ENCODE measurements around the gene DGKD. TPM values are rescaled to one million over a fixed set of nuclear protein-coding genes. Genes with fewer than 3 reads are reported as not detected.

Gene DGKD
- total and polyA plus RNA-seq, 10 of the 15 experiments (the other 5 are each of a cell fraction or from before 2014, with no cell fraction given) = 2.7 to 81.9 (median 27.0) TPM

DNA sequence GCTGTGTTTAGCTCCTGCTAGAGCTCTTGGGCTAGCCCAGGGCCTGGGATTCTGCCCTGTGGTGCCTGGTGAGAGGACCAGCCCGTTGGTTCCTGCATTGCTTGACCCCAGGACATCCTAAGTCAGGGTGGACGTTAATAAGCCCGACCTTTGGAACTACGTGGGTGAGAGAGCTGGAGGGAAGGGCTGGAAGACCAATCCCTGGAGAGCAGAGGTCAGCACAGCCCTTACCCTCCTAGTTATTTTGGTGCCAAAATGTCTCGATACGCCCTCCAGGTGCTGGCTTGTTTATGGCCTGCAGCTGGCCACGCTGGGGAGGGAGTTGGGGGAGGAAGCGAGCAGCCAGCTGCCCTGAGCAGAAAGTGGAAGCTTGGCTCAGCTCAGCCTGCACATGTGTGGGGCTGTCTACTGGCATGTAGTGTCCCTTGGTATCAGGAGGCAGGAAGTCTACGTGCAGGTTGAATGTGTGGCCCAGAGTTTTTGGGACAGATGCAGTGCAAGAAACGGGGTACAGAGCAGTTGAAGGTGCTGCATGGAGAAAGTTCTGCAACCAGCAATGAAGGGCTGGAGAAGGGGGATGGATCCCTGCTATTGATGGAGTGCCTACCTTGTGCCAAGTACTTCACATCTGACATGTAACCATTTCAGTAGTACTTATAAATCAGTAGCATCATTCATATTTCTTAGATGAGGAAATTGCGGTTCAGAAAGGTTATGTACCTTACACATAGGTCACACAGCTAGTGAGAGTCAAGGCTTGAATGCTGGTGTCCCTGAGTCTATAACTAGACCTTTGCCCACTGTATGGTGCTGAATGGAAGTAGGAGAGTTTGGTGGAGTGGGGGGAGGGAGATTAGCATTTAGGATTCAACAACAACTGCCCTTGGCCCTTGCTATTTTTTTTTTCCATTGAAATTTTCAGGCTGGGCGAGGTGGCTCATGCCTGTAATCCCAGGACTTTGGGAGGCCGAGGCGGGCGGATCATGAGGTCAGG, 5.0 kb upstream of the DGKD start:
- H3K36me3 ChIP-seq (ENCODE audit: control insufficient read depth in 2 of 2, insufficient read depth in 2 of 2, low read length in 1 of 2) = no peaks in the 10 kb centered on the region
- DNase-seq (ENCODE audit: low read depth, low spot score) (no peak), FAIRE-seq (peak; percentile 41), ATAC-seq (peak; percentile 68)
- H3K27ac ChIP-seq (ENCODE audit: control insufficient read depth, insufficient read depth) = no peak overlapping the region
- in situ Hi-C loops (cut with MboI) = no loop called here
- CTCF ChIA-PET = interaction anchor here (0.6 kb wide), 2 partner anchors 12 to 14 kb away, joined by 3 read pairs; no protein-coding TSS in a partner anchor
- TF ChIP-seq TCF12 (IDR thresholded peaks at IDR 0.05; ENCODE audit: low read depth, low read length) (peak; percentile 95), TCF3 (IDR thresholded peaks at IDR 0.05; ENCODE audit: borderline replicate concordance, insufficient read depth, low read depth, low read length) (peak; percentile 83), SMAD5 (IDR thresholded peaks at IDR 0.05; ENCODE audit: low read depth) (no peak), TBL1XR1 (IDR thresholded peaks at IDR 0.05; ENCODE audit: low read depth, low read length) (no peak), ETV6 (conservative IDR thresholded peaks at IDR 0.05 in 1 of 2, IDR thresholded peaks at IDR 0.05 in 1 of 2; ENCODE audit: borderline replicate concordance in 1 of 2, low read depth in 1 of 2) (0 out of 4 replicates have a peak, but pooled peaks of 1 of the 2 experiments have one; percentile 19), EP300 (IDR thresholded peaks at IDR 0.05; ENCODE audit: borderline replicate concordance in 1 of 2, control insufficient read depth in 1 of 2, low read depth in 2 of 2, low read length in 2 of 2) (peak in 1 of 2 experiments; percentile 19; a peak in 1 of 4 replicates), SPI1 (IDR thresholded peaks at IDR 0.05; ENCODE audit: borderline replicate concordance, insufficient read depth, low read depth, low read length) (peak; percentile 38; the same call in 1 of the 2 replicates)
- POLR2A ChIA-PET = no interaction called here
- 31% methylated on average over 15 of the region's 15 CpGs for WGBS (ENCODE audit: insufficient coverage, insufficient replicate concordance, low lambda C conversion rate, missing lambda C conversion rate)
- H4K20me1 ChIP-seq (ENCODE audit: control insufficient read depth, insufficient read depth) = no peaks in the 10 kb centered on the region
- H3K79me2 ChIP-seq (ENCODE audit: control insufficient read depth, insufficient read depth, low read length) = peaks cover 4% of the 10 kb centered on the region
- BruUV-seq (replicated peaks) = no TSS peak
- H2AFZ ChIP-seq (ENCODE audit: control insufficient read depth, low read depth, low read length) = peak overlapping the region; percentile 65
- intact Hi-C loops (cut with micrococcal nuclease; ENCODE audit: unreplicated experiment) = no loop called here
- H3K9ac ChIP-seq (ENCODE audit: control insufficient read depth, insufficient read depth, low read length) = no peak overlapping the region
- no peaks in the 10 kb centered on the region for H3K9me3 ChIP-seq (replicated peaks; ENCODE audit: control insufficient read depth, insufficient read depth, low read length)
- no peaks in the 10 kb centered on the region for H3K27me3 ChIP-seq (replicated peaks in 1 of 2; ENCODE audit: control insufficient read depth in 2 of 2, insufficient read depth in 2 of 2, low read length in 1 of 2)
- SMC1A ChIA-PET (ENCODE audit: uncharacterized antibody, unreplicated experiment) = no interaction called here
- H3K4me1 ChIP-seq (ENCODE audit: control insufficient read depth, insufficient read depth, low read length) = peaks cover 27% of the 10 kb centered on the region
- H3K4me2 ChIP-seq (ENCODE audit: control insufficient read depth, insufficient read depth) = peak overlapping the region; percentile 21; the same call in 1 of the 2 replicates
- no peak overlapping the region for H3K4me3 ChIP-seq
- RAD21 ChIA-PET (ENCODE audit: unreplicated experiment) = no interaction called here
